HepG2 (cell line): Measurements from ENCODE around the gene PCNT. TPM values are rescaled to one million over a fixed set of nuclear protein-coding genes. Genes with fewer than 3 reads are reported as not detected.

Source experiments
- ATAC-seq: fragments of 200-7000 bp; cut with Tn5 transposase; 3 replicates; pipeline ENCODE4 v1.9.1; 2020; ENCODE audit warnings: mild to moderate bottlenecking, moderate library complexity
- BruUV-seq: library from RNA; stranded (reverse); fragments of 400-500 nt; replicated peaks from 2 replicates; lab custom pipeline; 2021; lab: Mats Ljungman, UMichigan
- CTCF ChIA-PET: fragments of 300-600 bp; formaldehyde crosslinking; extraction: SDS; loops from one replicate; lab custom pipeline; 2021; ENCODE audit warnings: low total read pairs, inconsistent platforms, low intra/inter-chr PET ratio; lab: Yijun Ruan, JAX
- POLR2A ChIA-PET: fragments of 350-600 bp; sonication (Branson Sonifier 250); formaldehyde crosslinking; loops from one replicate; lab custom pipeline; 2020; ENCODE audit warnings: antibody characterized with exemption, inconsistent platforms; lab: Yijun Ruan, JAX
- DNase-seq: peaks from one replicate; pipeline ENCODE4 v3.0.0-alpha.2; 2015; ENCODE audit warnings: low spot score
- FAIRE-seq: peaks from 3 replicates; lab custom pipeline; 2011; peaks lifted over from hg19 to GRCh38; lab: Jason Lieb, UNC
- H2AFZ ChIP-seq: one replicate; pipeline ENCODE4 v1.6.1; 2011; ENCODE audit warnings: low read length, inconsistent platforms
- H3K27ac ChIP-seq: fragments of 300-600 bp; 3 replicates; pipeline ENCODE4 v1.8.0; 2011; ENCODE audit warnings: mixed run types, mild to moderate bottlenecking, mixed read lengths, low read length, inconsistent platforms; ENCODE audit not compliant: insufficient read depth; ENCODE audit errors: extremely low read length
- H3K27me3 ChIP-seq, 2 experiments: fragments of 200-600 bp in 1 of 2; 2 replicates in 1 of 2; 3 replicates in 1 of 2; pipeline versions ENCODE4 v1.6.0 to v1.8.0; 2011; ENCODE audit warnings: low read length in 2 of 2, mild to moderate bottlenecking in 2 of 2, moderate library complexity in 2 of 2, inconsistent platforms in 1 of 2; ENCODE audit not compliant: insufficient read depth in 2 of 2, control insufficient read depth in 1 of 2
- H3K36me3 ChIP-seq, 2 experiments: fragments of 200-600 bp in 1 of 2; replicated peaks in 1 of 2; 2 replicates in 1 of 2; 3 replicates in 1 of 2; pipeline versions ENCODE4 v1.5.1 to v1.8.0; 2011; ENCODE audit warnings: low read length in 2 of 2, inconsistent platforms in 1 of 2; ENCODE audit not compliant: insufficient read depth in 2 of 2, control insufficient read depth in 1 of 2
- H3K4me1 ChIP-seq: 2 replicates; pipeline ENCODE4 v1.5.1; 2012; ENCODE audit warnings: low read length, inconsistent platforms; ENCODE audit not compliant: insufficient read depth
- H3K4me2 ChIP-seq: 2 replicates; pipeline ENCODE4 v1.6.0; 2011; ENCODE audit warnings: low read depth, low read length, inconsistent platforms
- H3K4me3 ChIP-seq, 3 experiments: fragments of 200-600 bp in 1 of 3; sonication (generic), shearing (Covaris generic) in 1 of 3; replicated peaks in 1 of 3; 2 replicates each; pipeline ENCODE4 v1.5.1; 2011 to 2016; ENCODE audit warnings: low read length in 3 of 3, inconsistent platforms in 2 of 3, low read depth in 2 of 3, mild to moderate bottlenecking in 2 of 3, control low read depth in 1 of 3, mixed read lengths in 1 of 3; ENCODE audit not compliant: insufficient read depth in 1 of 3
- H3K79me2 ChIP-seq: one replicate; pipeline ENCODE4 v1.6.1; 2011; ENCODE audit warnings: low read length, inconsistent platforms; ENCODE audit not compliant: insufficient read depth
- H3K9ac ChIP-seq: 2 replicates; pipeline ENCODE4 v1.6.0; 2011; ENCODE audit warnings: mild to moderate bottlenecking, low read depth, low read length, inconsistent platforms; ENCODE audit not compliant: insufficient read depth
- H3K9me3 ChIP-seq: 2 replicates; pipeline ENCODE4 v1.5.1; 2012; ENCODE audit warnings: mild to moderate bottlenecking, low read length
- H4K20me1 ChIP-seq: 2 replicates; pipeline ENCODE4 v1.6.0; 2011; ENCODE audit warnings: inconsistent platforms, mild to moderate bottlenecking, low read length, moderate library complexity; ENCODE audit not compliant: insufficient read depth
- NFKBIZ ChIP-seq: IDR thresholded peaks from 2 replicates; pipeline ENCODE4 v1.6.1; 2018; ENCODE audit warnings: missing genetic modification reagents, missing compliant biosample characterization
- TCF7L2 ChIP-seq: IDR thresholded peaks from 2 replicates; pipeline ENCODE4 v1.6.1; 2011; ENCODE audit warnings: mild to moderate bottlenecking, low read depth, low read length, moderate library complexity
- ZNF326 ChIP-seq: sonication (generic); formaldehyde crosslinking; IDR thresholded peaks from 2 replicates; pipeline ENCODE4 v1.4.0; 2020; ENCODE audit warnings: missing genetic modification reagents, borderline replicate concordance
- ZNF597 ChIP-seq: sonication (generic); formaldehyde crosslinking; IDR thresholded peaks from 2 replicates; pipeline ENCODE4 v1.5.0; 2020; ENCODE audit warnings: missing genetic modification reagents
- ZUFSP ChIP-seq: sonication (generic); formaldehyde crosslinking; IDR thresholded peaks from 2 replicates; pipeline ENCODE4 v1.9.0; 2021; ENCODE audit warnings: missing genetic modification reagents, mild to moderate bottlenecking, borderline replicate concordance
- WGBS: methylation state at CpG from one replicate; pipeline ENCODE4 v1.1.6; 2017; ENCODE audit warnings: low lambda C conversion rate; 5-methylcytosine and 5-hydroxymethylcytosine counted together
- in situ Hi-C: cut with HindIII; loops from 2 replicates; pipeline ENCODE4 v1.10.0; 2017; ENCODE audit warnings: low pct_unique_long_range_greater_than_20kb; ENCODE audit not compliant: extremely low pct_ligation_motif_present
- intact Hi-C: fragments of 100-400 bp; cut with micrococcal nuclease; formaldehyde crosslinking; loops from one replicate; pipeline ENCODE4 v1.10.0; 2022; ENCODE audit not compliant: unreplicated experiment
- polyA plus RNA-seq, 8 experiments: library from polyadenylated mRNA; depleted of rRNA in 3 of 8; stranded (reverse) in 7 of 8; unstranded in 1 of 8; fragments of >200 nt; fragmentation: Illumina TruSeq in 4 of 8; extraction: Trizol in 4 of 8; gene quantifications; 2 replicates each; pipeline versions ENCODE4 v1.2.1 to v1.2.3, GENCODE V29; 2011 to 2016; ENCODE audit warnings: low read depth in 4 of 8, missing spikeins in 1 of 8, mixed read lengths in 1 of 8; ENCODE audit not compliant: insufficient read depth in 1 of 8
- total RNA-seq, 5 experiments: library from RNA; depleted of rRNA; stranded (reverse); fragments of >200 nt; fragmentation: Illumina TruSeq; extraction: Trizol; gene quantifications; 2 replicates each; pipeline ENCODE4 v1.2.3, GENCODE V29; 2016; ENCODE audit warnings: low read depth in 1 of 5

Gene PCNT
- total and polyA plus RNA-seq, 2 of the 13 experiments (the other 11 are each of a cell fraction or from before 2014, with no cell fraction given), result 5.6 to 12.4 TPM

- TF ChIP-seq ZNF597 (CRISPR knock-in tag) (no peak), ZNF326 (no peak)
- TF ChIP-seq, all 625 proteins: peak for 0
These were observed 102.5 kb downstream of the PCNT start (continued) for GRCh38 chr21:46426313-46427046.

GRCh38 chr21:46427516-46427915 is 103.6 kb downstream of the PCNT start:
- Histone ChIP-seq H3K27ac (no peak overlapping the region), H4K20me1 (no peaks in the 10 kb centered on the region), H3K36me3 (peaks cover 20 to 45% of the 10 kb centered on the region in 2 experiments), H3K9me3 (no peaks in the 10 kb centered on the region), H3K79me2 (no peaks in the 10 kb centered on the region), H3K9ac (no peak overlapping the region), H3K4me1 (no peaks in the 10 kb centered on the region), H2AFZ (no peak overlapping the region), H3K4me2 (no peak overlapping the region), H3K4me3 (no peak overlapping the region), H3K27me3 (no peaks in the 10 kb centered on the region)
- intact Hi-C loops (no loop called here), in situ Hi-C loops (no loop called here)
- ChIA-PET CTCF (no interaction called here), POLR2A (no interaction called here)
- no peak for DNase-seq
- 96% methylated on average over 13 of the region's 14 CpGs for WGBS
- no peak for FAIRE-seq
- TF ChIP-seq ZUFSP (CRISPR knock-in tag) (no peak), NFKBIZ (CRISPR knock-in tag) (no peak), TCF7L2 (no peak)
- ATAC-seq, result no peak
- BruUV-seq, result no TSS peak
